Upper lobe of left lung (tissue), 6 donors: ENCODE measurements around the gene ERI3. TPM values are rescaled to one million over a fixed set of nuclear protein-coding genes. Genes with fewer than 3 reads are reported as not detected.

Source experiments
- ATAC-seq, 2 donors: fragments of 200-7000 bp; cut with Tn5 transposase; one replicate each; pipeline ENCODE4 v1.9.1; 2022; ENCODE audit warnings: mild to moderate bottlenecking in 2 of 2, moderate library complexity in 2 of 2; ENCODE audit not compliant: low FRiP score in 2 of 2
- DNase-seq, 2 donors: peaks; one replicate each; pipeline ENCODE4 v3.0.0-alpha.2; 2019 to 2020
- H3K27ac ChIP-seq, 4 donors: fragments of 200-600 bp; sonication (generic); one replicate each; pipeline ENCODE4 v1.5.1; 2016 to 2019
- H3K27me3 ChIP-seq, 4 donors: fragments of 200-600 bp; sonication (generic); one replicate each; pipeline ENCODE4 v1.5.1; 2017 to 2019
- H3K36me3 ChIP-seq, 4 donors: fragments of 200-600 bp; sonication (generic); one replicate each; pipeline ENCODE4 v1.5.1; 2016 to 2019
- H3K4me1 ChIP-seq, 4 donors: fragments of 200-600 bp; sonication (generic); one replicate each; pipeline ENCODE4 v1.5.1; 2018 to 2019
- H3K4me3 ChIP-seq, 4 donors: fragments of 200-600 bp; sonication (generic); one replicate each; pipeline ENCODE4 v1.5.1; 2017 to 2019; ENCODE audit warnings: mild to moderate bottlenecking in 2 of 4, moderate library complexity in 1 of 4
- H3K9me3 ChIP-seq, 4 donors: fragments of 200-600 bp; sonication (generic); one replicate each; pipeline ENCODE4 v1.5.1; 2018 to 2019
- CTCF ChIP-seq, 6 experiments: fragments of 450-650 bp in 4 of 6; fragments of 200-600 bp in 2 of 6; sonication (generic) in 2 of 6; IDR thresholded peaks; one replicate each; pipeline ENCODE4 v1.5.1; 2016 to 2019; ENCODE audit warnings: antibody characterized with exemption in 6 of 6
- EP300 ChIP-seq, 4 donors: sonication (generic); formaldehyde crosslinking; IDR thresholded peaks; one replicate each; pipeline ENCODE4 v1.5.1; 2017; ENCODE audit warnings: antibody characterized with exemption in 4 of 4, control low read depth in 2 of 4
- POLR2A ChIP-seq, 4 donors: fragments of 450-650 bp; IDR thresholded peaks; one replicate each; pipeline ENCODE4 v1.5.1; 2016 to 2017; ENCODE audit warnings: antibody characterized with exemption in 4 of 4, mild to moderate bottlenecking in 2 of 4
- POLR2AphosphoS5 ChIP-seq, 2 donors: sonication (generic); formaldehyde crosslinking; IDR thresholded peaks; one replicate each; pipeline ENCODE4 v1.5.1; 2017; ENCODE audit warnings: antibody characterized with exemption in 2 of 2
- whole genome bisulfite sequencing, 2 donors: methylation state at CpG; one replicate each; pipeline ENCODE4 v1.1.5; 2017 to 2018; 5-methylcytosine and 5-hydroxymethylcytosine counted together
- total RNA-seq, 6 donors: library from RNA; depleted of rRNA in 4 of 6; stranded (reverse); fragments of >200 nt in 4 of 6; gene quantifications; one replicate each; pipeline versions ENCODE4 v1.1.0 to v1.2.1, GENCODE V29; 2016 to 2021
- donor health status: DM: no; HTN: no; CAD: no; lungs with moderate emphysema.
- donor health status: DM: no; HTN: yes; CAD: no; lungs with severe emphysema.

ERI3 gene
- total RNA-seq, 6 donors from 2014 or later, result 27.0 to 43.7 (median 39.3) TPM

GRCh38 chr1:44262414-44262813 lies 92.6 kb downstream of the ERI3 start:
- WGBS, 2 donors, result 94 to 95% methylated on average over 6 of the region's 6 CpGs
- Histone ChIP-seq H3K9me3 (no peaks in the 10 kb centered on the region), H3K4me3 (no peak overlapping the region), H3K4me1 (peaks cover 7 to 27% (median 22%) of the 10 kb centered on the region in 4 donors), H3K36me3 (no peaks in the 10 kb centered on the region), H3K27ac (no peak overlapping the region), H3K27me3 (no peaks in the 10 kb centered on the region)
- no peak for DNase-seq
- no peak for ATAC-seq
- no peak for TF ChIP-seq POLR2A (IDR thresholded peaks at IDR 0.05)
- TF ChIP-seq POLR2AphosphoS5 (IDR thresholded peaks at IDR 0.05), result no peak
- TF ChIP-seq EP300 (IDR thresholded peaks at IDR 0.05), result no peak
- TF ChIP-seq CTCF (IDR thresholded peaks at IDR 0.05), result no peak

- 71 to 78% methylated on average over 5 of the region's 5 CpGs for WGBS, 2 donors
- H3K9me3 ChIP-seq, result no peaks in the 10 kb centered on the region
- TF ChIP-seq POLR2A (IDR thresholded peaks at IDR 0.05) (no peak), EP300 (IDR thresholded peaks at IDR 0.05) (no peak), CTCF (IDR thresholded peaks at IDR 0.05) (no peak), POLR2AphosphoS5 (IDR thresholded peaks at IDR 0.05) (no peak)
- ATAC-seq, result peak; percentile 56 to 72
- no peaks in the 10 kb centered on the region for H3K27me3 ChIP-seq
- H3K4me3 ChIP-seq, result no peak overlapping the region
- no peaks in the 10 kb centered on the region for H3K36me3 ChIP-seq
- peaks cover 7 to 27% (median 22%) of the 10 kb centered on the region in 4 donors for H3K4me1 ChIP-seq
- DNase-seq, result no peak
- H3K27ac ChIP-seq, result no peak overlapping the region
Measured at GRCh38 chr1:44261962-44262361, 93.1 kb downstream of the ERI3 start.

GRCh38 chr1:44261171-44261817 lies 93.8 kb downstream of the ERI3 start:
- TF ChIP-seq POLR2AphosphoS5 (IDR thresholded peaks at IDR 0.05), result no peak
- TF ChIP-seq EP300 (IDR thresholded peaks at IDR 0.05), result no peak
- TF ChIP-seq CTCF (IDR thresholded peaks at IDR 0.05), result no peak
- H3K27me3 ChIP-seq, result no peaks in the 10 kb centered on the region
- no peak overlapping the region for H3K4me3 ChIP-seq
- H3K4me1 ChIP-seq, result peaks cover 7 to 27% (median 22%) of the 10 kb centered on the region in 4 donors
- H3K9me3 ChIP-seq, result no peaks in the 10 kb centered on the region
- 94 to 97% methylated on average over 27 of the region's 27 CpGs for WGBS, 2 donors
- no peak overlapping the region for H3K27ac ChIP-seq
- peaks cover 0 to 5% (median 1%) of the 10 kb centered on the region in 4 donors for H3K36me3 ChIP-seq
- no peak for ATAC-seq
- peak in 1 of 2 donors; percentile 75 for DNase-seq

- peaks cover 0 to 6% (median 1%) of the 10 kb centered on the region in 4 donors for H3K36me3 ChIP-seq
- H3K4me1 ChIP-seq, result peaks cover 7 to 27% (median 22%) of the 10 kb centered on the region in 4 donors
- ATAC-seq, result no peak
- WGBS, 2 donors, result 61 to 70% methylated on average over 4 of the region's 4 CpGs
- no peak for DNase-seq
- TF ChIP-seq EP300 (IDR thresholded peaks at IDR 0.05) (no peak), POLR2A (IDR thresholded peaks at IDR 0.05) (no peak), POLR2AphosphoS5 (IDR thresholded peaks at IDR 0.05) (no peak), CTCF (IDR thresholded peaks at IDR 0.05) (no peak)
- H3K9me3 ChIP-seq, result no peaks in the 10 kb centered on the region
- H3K27ac ChIP-seq, result no peak overlapping the region
- H3K4me3 ChIP-seq, result no peak overlapping the region
- no peaks in the 10 kb centered on the region for H3K27me3 ChIP-seq
Measured at GRCh38 chr1:44260792-44261170, 94.3 kb downstream of the ERI3 start.

- WGBS, 2 donors, result 94% methylated on average over 2 of the region's 2 CpGs
- Histone ChIP-seq H3K27me3 (no peaks in the 10 kb centered on the region), H3K4me3 (no peak overlapping the region), H3K9me3 (no peaks in the 10 kb centered on the region), H3K4me1 (peaks cover under 1 to 23% (median 21%) of the 10 kb centered on the region in 4 donors), H3K27ac (no peak overlapping the region), H3K36me3 (peaks cover 0 to 6% (median 1%) of the 10 kb centered on the region in 4 donors)
- TF ChIP-seq POLR2A (IDR thresholded peaks at IDR 0.05) (no peak), POLR2AphosphoS5 (IDR thresholded peaks at IDR 0.05) (no peak), CTCF (IDR thresholded peaks at IDR 0.05) (no peak), EP300 (IDR thresholded peaks at IDR 0.05) (no peak)
- DNase-seq, result no peak
- ATAC-seq, result no peak
Measured at GRCh38 chr1:44259090-44259489, 96.0 kb downstream of the ERI3 start.
